ENCODE results near the gene NELFA. TPM values are rescaled to one million over a fixed set of nuclear protein-coding genes. Genes with fewer than 3 reads are reported as not detected.

The NELFA gene
- total RNA-seq, 6 experiments from 2014 or later, result 6.6 to 14.7 (median 8.7) TPM

GRCh38 chr4:1969928-1970723 is 38.6 kb downstream of the NELFA start:
- Histone ChIP-seq H3K27me3 (no peaks in the 10 kb centered on the region), H3K9me3 (no peaks in the 10 kb centered on the region), H3K27ac (no peak overlapping the region), H3K4me3 (no peak overlapping the region), H3K36me3 (no peaks in the 10 kb centered on the region), H3K4me1 (peaks cover 0 to 7% (median 0%) of the 10 kb centered on the region in 4 donors)
- WGBS (ENCODE audit: insufficient coverage, low coverage, low lambda C conversion rate, missing lambda C conversion rate), result 98% methylated on average over 11 of the region's 17 CpGs
- ATAC-seq, result no peak
- intact Hi-C loops (cut with DNase I), result no loop called here
- DNase-seq, result peak in 1 of 3 donors; percentile 27
- no peak for TF ChIP-seq CTCF (IDR thresholded peaks at IDR 0.05)
- no peak for TF ChIP-seq POLR2A (IDR thresholded peaks at IDR 0.05)

- Histone ChIP-seq H3K36me3 (no peaks in the 10 kb centered on the region), H3K27me3 (no peaks in the 10 kb centered on the region), H3K27ac (no peak overlapping the region), H3K4me1 (peaks cover 0 to 7% (median 0%) of the 10 kb centered on the region in 4 donors), H3K9me3 (no peaks in the 10 kb centered on the region), H3K4me3 (no peak overlapping the region)
- WGBS (ENCODE audit: insufficient coverage, low coverage, low lambda C conversion rate, missing lambda C conversion rate), result 88% methylated on average over 4 of the region's 7 CpGs
- TF ChIP-seq CTCF (IDR thresholded peaks at IDR 0.05), result no peak
- no peak for TF ChIP-seq POLR2A (IDR thresholded peaks at IDR 0.05)
- intact Hi-C loops (cut with DNase I), result no loop called here
- ATAC-seq (no peak), DNase-seq (no peak)
These were observed 40.0 kb downstream of the NELFA start for GRCh38 chr4:1968686-1969295.

- Histone ChIP-seq H3K36me3 (peaks cover 0 to 3% (median 0%) of the 10 kb centered on the region in 4 donors), H3K27ac (no peak overlapping the region), H3K4me1 (peaks cover 0 to 7% (median 0%) of the 10 kb centered on the region in 4 donors), H3K9me3 (no peaks in the 10 kb centered on the region), H3K4me3 (no peak overlapping the region), H3K27me3 (no peaks in the 10 kb centered on the region)
- no peak for TF ChIP-seq CTCF (IDR thresholded peaks at IDR 0.05)
- no peak for TF ChIP-seq POLR2A (IDR thresholded peaks at IDR 0.05)
- DNase-seq (no peak), ATAC-seq (no peak)
- intact Hi-C loops (cut with DNase I), result no loop called here
- WGBS (ENCODE audit: insufficient coverage, low coverage, low lambda C conversion rate, missing lambda C conversion rate), result 74% methylated on average over 4 of the region's 5 CpGs
These were observed 41.1 kb downstream of the NELFA start for GRCh38 chr4:1967512-1968149.

- Histone ChIP-seq H3K36me3 (peaks cover 0 to 7% (median 2%) of the 10 kb centered on the region in 4 donors), H3K9me3 (no peaks in the 10 kb centered on the region), H3K4me3 (no peak overlapping the region), H3K27ac (no peak overlapping the region), H3K4me1 (peaks cover 0 to 7% (median 3%) of the 10 kb centered on the region in 4 donors), H3K27me3 (no peaks in the 10 kb centered on the region)
- DNase-seq (no peak), ATAC-seq (no peak)
- no peak for TF ChIP-seq POLR2A (IDR thresholded peaks at IDR 0.05)
- TF ChIP-seq CTCF (IDR thresholded peaks at IDR 0.05), result no peak
- WGBS (ENCODE audit: insufficient coverage, low coverage, low lambda C conversion rate, missing lambda C conversion rate), result 100% methylated on average over 1 of the region's 1 CpG
- intact Hi-C loops (cut with DNase I), result no loop called here
These were observed 43.8 kb downstream of the NELFA start for GRCh38 chr4:1964971-1965370.

Data from right lobe of liver (tissue), 6 donors.